Tibial nerve (tissue), 3 donors: Measurements from ENCODE around the gene TULP4.

Experiments
- CTCF ChIP-seq, 5 experiments: fragments of 200-600 bp in 3 of 5; fragments of 450-650 bp in 2 of 5; sonication (generic) in 3 of 5; IDR thresholded peaks; one replicate each; pipeline ENCODE4 v1.5.1; 2016 to 2019; ENCODE audit warnings: antibody characterized with exemption in 5 of 5, mild to moderate bottlenecking in 3 of 5, moderate library complexity in 2 of 5
- POLR2A ChIP-seq, 2 donors: fragments of 450-650 bp; IDR thresholded peaks; one replicate each; pipeline ENCODE4 v1.6.1; 2017; ENCODE audit warnings: antibody characterized with exemption in 2 of 2, mild to moderate bottlenecking in 2 of 2, moderate library complexity in 2 of 2

GRCh38 chr6:158457131-158457530, 144.9 kb downstream of the TULP4 start:
- TF ChIP-seq CTCF (IDR thresholded peaks at IDR 0.05) (no peak), POLR2A (IDR thresholded peaks at IDR 0.05) (no peak)
